Chondrocyte (in vitro differentiated cells): ENCODE measurements around the gene SLC1A7. TPM values are rescaled to one million over a fixed set of nuclear protein-coding genes. Genes with fewer than 3 reads are reported as not detected.

ENCODE experiments used
- DNase-seq: peaks from one replicate; pipeline ENCODE4 v3.0.0; 2021; ENCODE audit warnings: mixed read lengths, low spot score
- H3K27ac Mint-ChIP-seq: one replicate; pipeline ENCODE4 v1.8.0; 2021; ENCODE audit warnings: mild to moderate bottlenecking, moderate library complexity, mixed read lengths; ENCODE audit not compliant: unreplicated experiment
- H3K27me3 Mint-ChIP-seq: 2 replicates; pipeline ENCODE4 v1.8.0; 2021; ENCODE audit warnings: low read depth, mixed read lengths
- H3K36me3 Mint-ChIP-seq: 2 replicates; pipeline ENCODE4 v1.8.0; 2021; ENCODE audit warnings: low read depth, mixed read lengths
- H3K4me1 Mint-ChIP-seq: 2 replicates; pipeline ENCODE4 v1.8.0; 2021; ENCODE audit warnings: low read depth, mild to moderate bottlenecking, mixed read lengths
- H3K4me3 Mint-ChIP-seq: one replicate; pipeline ENCODE4 v1.8.0; 2021; ENCODE audit warnings: mild to moderate bottlenecking, moderate library complexity, mixed read lengths; ENCODE audit not compliant: unreplicated experiment
- H3K9me3 Mint-ChIP-seq: 2 replicates; pipeline ENCODE4 v1.8.0; 2021; ENCODE audit warnings: low read depth, mixed read lengths
- total RNA-seq: library from RNA; stranded (reverse); gene quantifications from 3 replicates; pipeline ENCODE4 v1.2.1, GENCODE V29; 2021
- TF ChIP-seq, protein P1 (sequence below): fragments of 200-600 bp; sonication (generic); IDR thresholded peaks from 2 replicates; pipeline ENCODE4 v1.5.0; 2021; ENCODE audit warnings: antibody characterized with exemption, mild to moderate bottlenecking, moderate library complexity

The SLC1A7 gene
- total RNA-seq, 1 donor from 2014 or later, result not detected

DNA sequence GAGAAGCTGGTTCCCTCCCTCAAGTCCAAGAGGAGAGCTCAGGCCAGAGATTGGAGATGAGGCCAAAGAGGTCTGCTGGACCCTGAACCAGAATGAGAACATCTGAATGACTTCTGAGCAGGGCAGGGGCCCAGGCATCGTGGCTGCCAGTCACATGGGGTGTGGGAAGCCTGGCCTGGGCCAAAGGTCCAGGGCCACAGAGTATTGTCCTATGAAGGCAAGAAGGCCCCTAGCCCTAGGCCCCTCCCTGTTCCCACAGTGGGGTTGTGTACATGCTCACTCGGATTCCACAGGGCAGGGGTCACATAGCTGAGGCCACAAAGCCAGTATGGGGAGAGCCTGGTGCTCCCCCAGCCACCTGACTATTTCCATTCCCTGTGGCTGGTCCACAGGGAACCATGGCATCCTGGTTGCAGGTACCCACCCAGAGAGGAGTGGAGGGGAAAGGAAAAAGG lies 18.5 kb upstream of the SLC1A7 start:
- Mint-ChIP-seq H3K27me3 (no peaks in the 10 kb centered on the region), H3K9me3 (no peaks in the 10 kb centered on the region), H3K4me1 (no peaks in the 10 kb centered on the region), H3K36me3 (no peaks in the 10 kb centered on the region), H3K4me3 (no peak overlapping the region), H3K27ac (no peak overlapping the region)
- TF ChIP-seq, protein P1, sequence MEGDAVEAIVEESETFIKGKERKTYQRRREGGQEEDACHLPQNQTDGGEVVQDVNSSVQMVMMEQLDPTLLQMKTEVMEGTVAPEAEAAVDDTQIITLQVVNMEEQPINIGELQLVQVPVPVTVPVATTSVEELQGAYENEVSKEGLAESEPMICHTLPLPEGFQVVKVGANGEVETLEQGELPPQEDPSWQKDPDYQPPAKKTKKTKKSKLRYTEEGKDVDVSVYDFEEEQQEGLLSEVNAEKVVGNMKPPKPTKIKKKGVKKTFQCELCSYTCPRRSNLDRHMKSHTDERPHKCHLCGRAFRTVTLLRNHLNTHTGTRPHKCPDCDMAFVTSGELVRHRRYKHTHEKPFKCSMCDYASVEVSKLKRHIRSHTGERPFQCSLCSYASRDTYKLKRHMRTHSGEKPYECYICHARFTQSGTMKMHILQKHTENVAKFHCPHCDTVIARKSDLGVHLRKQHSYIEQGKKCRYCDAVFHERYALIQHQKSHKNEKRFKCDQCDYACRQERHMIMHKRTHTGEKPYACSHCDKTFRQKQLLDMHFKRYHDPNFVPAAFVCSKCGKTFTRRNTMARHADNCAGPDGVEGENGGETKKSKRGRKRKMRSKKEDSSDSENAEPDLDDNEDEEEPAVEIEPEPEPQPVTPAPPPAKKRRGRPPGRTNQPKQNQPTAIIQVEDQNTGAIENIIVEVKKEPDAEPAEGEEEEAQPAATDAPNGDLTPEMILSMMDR, result no peak
- DNase-seq, result no peak

DNA sequence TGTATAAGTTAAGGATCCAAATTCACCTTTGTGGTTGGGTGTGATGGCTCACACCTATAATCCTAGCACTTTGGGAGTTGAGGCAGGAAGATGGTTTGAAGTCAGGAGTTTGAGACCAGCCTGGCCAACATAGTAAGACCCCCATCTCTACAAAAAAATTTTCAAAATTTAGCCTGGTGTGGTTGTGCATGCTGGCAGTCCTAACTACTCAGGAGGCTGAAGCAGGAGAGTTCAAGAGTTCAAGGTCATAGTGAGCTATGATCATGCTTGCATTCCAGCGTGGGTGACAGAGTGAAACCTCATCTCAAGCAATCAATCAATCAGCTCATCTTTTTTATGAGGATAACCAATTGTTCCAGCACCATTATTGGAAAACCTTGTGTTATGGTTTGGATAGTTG lies 16.5 kb upstream of the SLC1A7 start:
- no peak overlapping the region for H3K27ac Mint-ChIP-seq
- no peak for DNase-seq
- no peak overlapping the region for H3K4me3 Mint-ChIP-seq
- no peaks in the 10 kb centered on the region for H3K9me3 Mint-ChIP-seq
- H3K27me3 Mint-ChIP-seq, result no peaks in the 10 kb centered on the region
- no peaks in the 10 kb centered on the region for H3K36me3 Mint-ChIP-seq
- TF ChIP-seq, protein P1, result no peak
- peaks cover 3% of the 10 kb centered on the region for H3K4me1 Mint-ChIP-seq

DNA sequence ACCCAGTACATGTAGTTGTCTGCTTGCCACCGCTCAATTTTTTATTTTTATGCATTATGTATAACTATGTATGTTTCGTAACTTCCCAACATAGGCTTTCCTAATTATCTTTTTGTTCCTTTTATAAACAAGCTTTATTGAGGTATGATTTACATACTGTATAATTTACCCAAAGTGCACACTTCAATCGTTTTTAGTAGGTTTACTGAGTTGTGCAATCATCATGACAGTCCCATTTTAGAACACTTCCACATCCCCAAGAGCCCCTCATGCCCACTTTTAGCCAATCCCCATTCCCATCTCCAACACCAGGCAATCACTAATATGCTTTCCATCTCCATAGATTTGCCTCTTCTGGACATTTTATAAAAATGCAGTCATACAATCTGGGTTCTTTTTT lies 14.3 kb upstream of the SLC1A7 start:
- no peak overlapping the region for H3K27ac Mint-ChIP-seq
- TF ChIP-seq, protein P1, result no peak
- H3K4me1 Mint-ChIP-seq, result peaks cover 6% of the 10 kb centered on the region
- no peaks in the 10 kb centered on the region for H3K9me3 Mint-ChIP-seq
- H3K27me3 Mint-ChIP-seq, result no peaks in the 10 kb centered on the region
- no peaks in the 10 kb centered on the region for H3K36me3 Mint-ChIP-seq
- no peak overlapping the region for H3K4me3 Mint-ChIP-seq
- DNase-seq, result no peak

DNA sequence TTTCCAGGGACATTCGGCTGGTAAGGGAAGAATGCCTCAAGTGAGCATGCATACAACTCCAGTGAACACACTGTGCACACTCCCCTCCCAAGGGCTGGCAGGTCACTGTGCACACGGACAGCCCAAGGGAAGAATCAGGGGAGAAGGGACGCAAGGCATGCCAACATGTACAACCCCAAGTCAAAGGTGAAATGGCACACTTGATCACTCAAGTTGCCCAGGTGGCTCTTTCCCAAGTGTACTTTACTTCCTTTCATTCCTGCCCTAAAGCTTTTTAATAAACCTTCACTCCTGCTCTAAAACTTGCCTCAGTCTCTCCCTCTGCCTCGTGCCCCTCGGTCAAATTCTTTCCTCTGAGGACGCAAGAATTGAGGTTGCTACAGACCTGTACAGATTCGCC lies 13.5 kb upstream of the SLC1A7 start:
- Mint-ChIP-seq H3K27ac (no peak overlapping the region), H3K9me3 (no peaks in the 10 kb centered on the region), H3K36me3 (no peaks in the 10 kb centered on the region), H3K4me3 (no peak overlapping the region), H3K27me3 (no peaks in the 10 kb centered on the region), H3K4me1 (peaks cover 6% of the 10 kb centered on the region)
- no peak for DNase-seq
- TF ChIP-seq, protein P1, result no peak

DNA sequence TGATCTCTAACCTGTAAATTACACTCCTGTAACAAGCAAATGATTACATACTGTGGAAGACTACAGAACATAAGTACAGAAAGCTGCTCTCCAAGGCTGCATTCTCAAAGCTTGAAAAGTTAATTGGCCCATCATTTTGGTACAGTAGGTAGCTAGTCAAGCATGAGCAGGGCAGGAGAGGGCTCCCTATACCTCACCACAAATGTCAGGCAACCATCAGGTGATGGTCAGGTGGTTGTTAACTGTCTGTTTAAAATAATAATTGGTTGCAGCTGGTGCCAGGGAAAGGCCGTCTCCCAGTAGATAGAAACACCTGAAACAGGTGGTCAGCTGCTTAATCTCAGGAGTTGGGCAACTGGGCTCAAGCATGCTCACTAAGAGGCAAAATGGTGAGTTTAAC lies 13.1 kb upstream of the SLC1A7 start:
- H3K36me3 Mint-ChIP-seq, result no peaks in the 10 kb centered on the region
- H3K4me3 Mint-ChIP-seq, result no peak overlapping the region
- H3K27me3 Mint-ChIP-seq, result no peaks in the 10 kb centered on the region
- TF ChIP-seq, protein P1, result no peak
- H3K27ac Mint-ChIP-seq, result no peak overlapping the region
- H3K4me1 Mint-ChIP-seq, result peaks cover 6% of the 10 kb centered on the region
- no peak for DNase-seq
- no peaks in the 10 kb centered on the region for H3K9me3 Mint-ChIP-seq
